ENCODE data around the gene WDR83. TPM values are rescaled to one million over a fixed set of nuclear protein-coding genes. Genes with fewer than 3 reads are reported as not detected.

WDR83 gene
- total and polyA plus RNA-seq, 2 experiments from 2014 or later = 28.4 to 40.2 TPM

DNA sequence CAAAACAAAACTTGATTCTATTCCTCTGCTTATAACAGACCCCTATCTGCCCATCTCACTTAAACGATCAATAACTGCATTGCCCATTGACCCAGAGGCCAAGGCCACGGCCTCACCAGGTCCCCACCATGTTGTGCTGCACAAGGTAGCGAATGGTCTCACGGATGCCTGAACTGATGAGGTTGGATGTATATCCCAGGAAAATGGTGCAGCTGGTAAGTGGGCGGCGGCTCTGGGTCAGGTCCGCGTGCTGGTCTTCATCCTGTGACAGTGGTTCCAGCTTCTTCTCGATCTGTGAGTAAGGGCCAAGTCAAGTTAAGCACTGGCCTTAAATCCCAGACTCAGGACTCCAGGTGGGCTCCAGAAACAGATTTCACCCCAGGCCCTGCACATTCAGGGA, 13.4 kb downstream of the WDR83 start:
- DNase-seq (ENCODE audit: low read depth in 1 of 2, low spot score in 1 of 2) = no peak
- Histone ChIP-seq H3K4me3 (no peak overlapping the region), H3K36me3 (peaks cover 24% of the 10 kb centered on the region), H3K9me3 (ENCODE audit: low read depth) (no peaks in the 10 kb centered on the region), H3K27ac (no peak overlapping the region), H3K4me1 (ENCODE audit: low read depth) (no peaks in the 10 kb centered on the region), H3K27me3 (no peaks in the 10 kb centered on the region)
- TF ChIP-seq, protein P1, sequence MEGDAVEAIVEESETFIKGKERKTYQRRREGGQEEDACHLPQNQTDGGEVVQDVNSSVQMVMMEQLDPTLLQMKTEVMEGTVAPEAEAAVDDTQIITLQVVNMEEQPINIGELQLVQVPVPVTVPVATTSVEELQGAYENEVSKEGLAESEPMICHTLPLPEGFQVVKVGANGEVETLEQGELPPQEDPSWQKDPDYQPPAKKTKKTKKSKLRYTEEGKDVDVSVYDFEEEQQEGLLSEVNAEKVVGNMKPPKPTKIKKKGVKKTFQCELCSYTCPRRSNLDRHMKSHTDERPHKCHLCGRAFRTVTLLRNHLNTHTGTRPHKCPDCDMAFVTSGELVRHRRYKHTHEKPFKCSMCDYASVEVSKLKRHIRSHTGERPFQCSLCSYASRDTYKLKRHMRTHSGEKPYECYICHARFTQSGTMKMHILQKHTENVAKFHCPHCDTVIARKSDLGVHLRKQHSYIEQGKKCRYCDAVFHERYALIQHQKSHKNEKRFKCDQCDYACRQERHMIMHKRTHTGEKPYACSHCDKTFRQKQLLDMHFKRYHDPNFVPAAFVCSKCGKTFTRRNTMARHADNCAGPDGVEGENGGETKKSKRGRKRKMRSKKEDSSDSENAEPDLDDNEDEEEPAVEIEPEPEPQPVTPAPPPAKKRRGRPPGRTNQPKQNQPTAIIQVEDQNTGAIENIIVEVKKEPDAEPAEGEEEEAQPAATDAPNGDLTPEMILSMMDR (IDR thresholded peaks at IDR 0.05; ENCODE audit: low read depth, low read length) = no peak

DNA sequence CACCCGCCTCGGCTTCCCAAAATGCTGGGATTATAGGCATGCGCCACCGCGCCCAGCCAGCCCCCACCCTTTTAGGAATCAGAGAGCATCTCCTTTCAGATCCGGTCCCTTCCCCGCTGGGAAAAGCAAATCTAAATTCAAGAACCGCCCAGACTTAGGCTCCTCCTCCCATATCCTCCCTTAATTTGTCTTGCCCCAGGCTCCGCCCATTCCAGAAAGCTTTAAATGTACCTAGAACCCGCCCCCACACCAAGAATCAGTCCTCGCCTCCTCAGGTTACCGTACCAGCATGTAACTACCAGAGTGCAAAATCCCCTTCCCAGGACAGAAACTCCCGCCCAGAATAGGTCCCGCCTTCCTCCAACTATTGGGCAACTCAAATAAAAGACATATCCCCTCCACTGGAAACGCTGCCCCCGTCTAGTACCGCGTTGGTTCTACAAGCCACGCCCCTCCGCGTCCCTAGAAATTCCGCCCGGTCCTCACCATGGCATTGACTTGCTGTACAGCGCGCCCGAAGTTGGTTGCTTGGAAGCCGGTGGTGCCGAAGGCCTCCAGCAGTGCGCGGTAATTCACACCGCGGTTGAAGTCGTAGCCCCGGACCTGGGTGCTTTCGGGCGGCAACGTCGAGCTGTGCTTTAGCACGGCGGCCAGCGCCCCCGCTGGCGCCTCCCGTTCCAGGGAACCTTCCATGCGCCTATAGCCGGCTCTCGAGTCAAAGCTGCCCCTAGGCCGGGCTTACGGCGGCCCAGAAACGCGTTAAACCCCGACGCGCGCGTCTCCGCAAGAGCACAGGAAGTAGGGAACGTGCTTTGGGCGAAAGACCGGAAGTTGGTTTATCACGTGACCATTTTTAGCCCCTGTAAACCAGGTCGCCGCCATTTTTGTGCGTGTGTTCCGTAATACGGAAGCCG, 14.7 kb downstream of the WDR83 start, which contains the start of gene DHPS:
Gene DHPS (minus strand): TSS at position 807 of the 914 bp plus-strand sequence. CDS start 114 bp downstream, at position 693.
- TF ChIP-seq, protein P1 (IDR thresholded peaks at IDR 0.05; ENCODE audit: low read depth, low read length) = no peak
- H3K27ac ChIP-seq = peak within 1 kb of the TSS; percentile 99
- H3K36me3 ChIP-seq = peaks cover 20% of the 10 kb centered on the region
- H3K9me3 ChIP-seq (ENCODE audit: low read depth) = no peaks in the 10 kb centered on the region
- H3K4me3 ChIP-seq = peak within 1 kb of the TSS; percentile 97
- no peaks in the 10 kb centered on the region for H3K4me1 ChIP-seq (ENCODE audit: low read depth)
- peak; percentile 97 to 99 for DNase-seq (ENCODE audit: low read depth in 1 of 2, low spot score in 1 of 2)
- no peaks in the 10 kb centered on the region for H3K27me3 ChIP-seq

DNA sequence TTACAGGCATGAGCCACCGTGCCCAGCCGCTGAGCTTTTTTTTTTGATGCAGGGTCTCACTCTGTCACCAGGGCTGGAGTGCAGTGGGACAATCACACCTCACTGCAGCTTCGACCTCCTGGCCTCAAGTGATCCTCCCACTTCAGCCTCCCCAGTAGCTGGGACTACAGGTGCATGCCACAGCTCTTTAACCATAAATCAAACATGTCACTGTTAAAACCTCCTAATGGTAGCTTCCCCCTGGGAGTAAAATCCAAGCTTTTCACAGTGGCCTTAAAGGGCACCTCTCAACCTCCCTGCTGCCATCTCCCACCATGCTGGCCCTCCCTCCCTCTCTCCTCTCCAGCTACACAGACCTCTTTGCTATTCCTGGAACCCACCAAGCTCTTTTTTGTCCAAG, 19.2 kb downstream of the WDR83 start:
- Histone ChIP-seq H3K27ac (no peak overlapping the region), H3K9me3 (ENCODE audit: low read depth) (no peaks in the 10 kb centered on the region), H3K4me3 (no peak overlapping the region), H3K27me3 (no peaks in the 10 kb centered on the region), H3K36me3 (no peaks in the 10 kb centered on the region), H3K4me1 (ENCODE audit: low read depth) (no peaks in the 10 kb centered on the region)
- TF ChIP-seq, protein P1 (IDR thresholded peaks at IDR 0.05; ENCODE audit: low read depth, low read length) = no peak
- DNase-seq (ENCODE audit: low read depth in 1 of 2, low spot score in 1 of 2) = no peak

DNA sequence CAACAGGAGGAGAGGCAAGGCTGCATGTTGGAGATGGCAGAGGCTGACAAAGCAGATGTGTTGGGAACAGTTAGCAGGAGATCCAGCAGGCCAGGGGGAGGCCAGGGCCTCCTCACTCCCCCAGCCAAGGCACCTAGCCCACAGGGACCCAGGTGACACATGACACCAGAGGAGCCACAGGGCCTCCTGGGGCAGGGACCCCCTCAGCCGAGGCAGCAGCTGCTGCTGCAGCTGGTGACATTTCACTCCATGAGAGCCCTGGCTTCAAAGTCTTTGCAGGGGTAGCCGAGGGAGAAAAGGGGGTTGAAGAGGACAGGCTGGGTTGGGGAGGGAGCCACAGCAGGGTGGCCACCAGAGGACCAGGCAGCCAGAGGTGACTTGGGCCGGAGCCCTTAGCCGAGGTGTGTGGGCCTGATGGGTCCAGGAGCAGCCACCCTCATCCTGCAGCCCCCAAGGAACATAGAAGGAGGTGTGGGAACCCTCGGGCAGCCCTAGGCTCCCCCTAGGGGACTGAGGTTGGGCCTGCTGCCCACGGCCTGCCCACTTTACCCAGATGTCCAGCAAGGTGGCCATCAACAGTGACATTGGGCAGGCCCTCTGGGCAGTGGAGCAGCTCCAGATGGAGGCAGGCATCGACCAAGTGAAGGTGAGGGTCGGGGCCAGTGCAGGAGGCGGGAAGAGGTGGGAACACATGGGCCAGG, 21.0 kb downstream of the WDR83 start, which contains the start of gene GNG14:
Gene GNG14 (plus strand): TSS at position 503 of the 701 bp plus-strand sequence. CDS start 51 bp downstream, at position 554.
- no peaks in the 10 kb centered on the region for H3K4me1 ChIP-seq (ENCODE audit: low read depth)
- DNase-seq (ENCODE audit: low read depth in 1 of 2, low spot score in 1 of 2) = no peak
- no peaks in the 10 kb centered on the region for H3K36me3 ChIP-seq
- no peak within 1 kb of the TSS for H3K4me3 ChIP-seq
- TF ChIP-seq, protein P1 (IDR thresholded peaks at IDR 0.05; ENCODE audit: low read depth, low read length) = no peak
- no peak within 1 kb of the TSS for H3K27ac ChIP-seq
- H3K27me3 ChIP-seq = no peaks in the 10 kb centered on the region
- no peaks in the 10 kb centered on the region for H3K9me3 ChIP-seq (ENCODE audit: low read depth)

DNA sequence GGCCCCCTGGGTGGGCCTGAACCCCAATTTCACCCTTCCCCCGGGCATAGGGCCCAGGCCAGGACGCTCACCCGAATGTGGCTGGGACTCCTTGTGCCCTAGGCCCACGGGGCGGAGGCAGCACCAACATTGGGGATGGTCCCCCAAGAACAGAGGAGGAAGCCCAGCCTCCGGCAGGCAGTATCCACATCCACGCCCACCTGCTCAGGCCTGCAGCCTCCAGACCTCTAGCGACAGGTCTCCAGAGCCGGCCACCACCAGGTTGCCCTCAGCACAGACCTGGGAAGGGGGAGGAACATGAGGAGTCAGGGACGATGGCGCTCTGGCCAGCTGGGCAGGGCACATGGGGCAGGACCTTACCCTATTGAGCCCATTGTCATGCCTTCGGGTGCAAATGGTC, 22.4 kb downstream of the WDR83 start:
- no peaks in the 10 kb centered on the region for H3K27me3 ChIP-seq
- TF ChIP-seq, protein P1 (IDR thresholded peaks at IDR 0.05; ENCODE audit: low read depth, low read length) = no peak
- H3K9me3 ChIP-seq (ENCODE audit: low read depth) = no peaks in the 10 kb centered on the region
- no peak overlapping the region for H3K4me3 ChIP-seq
- DNase-seq (ENCODE audit: low read depth in 1 of 2, low spot score in 1 of 2) = no peak
- no peaks in the 10 kb centered on the region for H3K4me1 ChIP-seq (ENCODE audit: low read depth)
- no peak overlapping the region for H3K27ac ChIP-seq
- H3K36me3 ChIP-seq = no peaks in the 10 kb centered on the region
